ENCODE results near the gene NPFF. TPM values are rescaled to one million over a fixed set of nuclear protein-coding genes. Genes with fewer than 3 reads are reported as not detected.

Gene NPFF
- total and polyA plus RNA-seq, 2 of the 13 experiments (the other 11 are each of a cell fraction or from before 2014, with no cell fraction given): not detected

- no peak for TF ChIP-seq ZNF839 (CRISPR knock-in tag; IDR thresholded peaks at IDR 0.05; ENCODE audit: borderline replicate concordance)
- TF ChIP-seq HNF1B (CRISPR knock-in tag; IDR thresholded peaks at IDR 0.05): no peak
- no peak for TF ChIP-seq NR2F1 (CRISPR knock-in tag; IDR thresholded peaks at IDR 0.05)
These were observed 44.6 kb upstream of the NPFF start (continued) for GRCh38 chr12:53551889-53552291.

GRCh38 chr12:53550595-53550994 is 43.3 kb upstream of the NPFF start:
- Histone ChIP-seq H3K4me1 (ENCODE audit: insufficient read depth, low read length) (peaks cover 2% of the 10 kb centered on the region; the same call in 1 of the 2 replicates), H3K9me3 (ENCODE audit: low read length) (no peaks in the 10 kb centered on the region), H3K79me2 (ENCODE audit: insufficient read depth, low read length) (no peaks in the 10 kb centered on the region), H3K27me3 (ENCODE audit: control insufficient read depth in 1 of 2, insufficient read depth in 2 of 2, low read length in 2 of 2) (no peaks in the 10 kb centered on the region), H3K27ac (ENCODE audit: extremely low read length, insufficient read depth, low read length) (no peak overlapping the region), H3K4me2 (ENCODE audit: low read depth, low read length) (no peak overlapping the region), H4K20me1 (ENCODE audit: insufficient read depth, low read length) (no peaks in the 10 kb centered on the region), H3K9ac (ENCODE audit: insufficient read depth, low read depth, low read length) (no peak overlapping the region), H2AFZ (ENCODE audit: low read length) (no peak overlapping the region), H3K36me3 (replicated peaks in 1 of 2; ENCODE audit: control insufficient read depth in 1 of 2, insufficient read depth in 2 of 2, low read length in 2 of 2) (peaks cover 10 to 33% of the 10 kb centered on the region in 2 experiments), H3K4me3 (replicated peaks in 1 of 3; ENCODE audit: insufficient read depth in 1 of 3, low read depth in 2 of 3, low read length in 3 of 3) (no peak overlapping the region)
- in situ Hi-C loops (cut with HindIII; ENCODE audit: extremely low pct_ligation_motif_present, low pct_unique_long_range_greater_than_20kb) (no loop called here), intact Hi-C loops (cut with micrococcal nuclease; ENCODE audit: unreplicated experiment) (no loop called here)
- FAIRE-seq: no peak
- POLR2A ChIA-PET: interaction anchor here (1.6 kb wide), 1 partner anchor 108 kb away, joined by 3 read pairs; no protein-coding TSS in a partner anchor
- BruUV-seq (replicated peaks): no TSS peak
- CTCF ChIA-PET (ENCODE audit: low intra/inter-chr PET ratio, low total read pairs): no interaction called here
- no peak for DNase-seq (ENCODE audit: low spot score)
- ATAC-seq: no peak
- 100% methylated on average over 1 of the region's 1 CpG for WGBS (ENCODE audit: low lambda C conversion rate)
- TF ChIP-seq, protein P1, sequence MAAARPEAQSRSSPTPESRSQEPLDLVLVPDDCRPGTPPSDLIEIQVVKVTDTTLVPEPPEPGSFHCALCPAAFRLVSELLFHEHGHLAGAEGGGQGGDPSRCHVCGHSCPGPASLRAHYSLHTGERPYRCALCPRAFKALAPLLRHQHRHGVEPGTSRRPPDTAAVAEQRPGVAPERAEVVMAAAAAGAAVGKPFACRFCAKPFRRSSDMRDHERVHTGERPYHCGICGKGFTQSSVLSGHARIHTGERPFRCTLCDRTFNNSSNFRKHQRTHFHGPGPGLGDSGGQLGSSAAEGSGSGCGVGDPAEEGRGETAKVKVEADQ (CRISPR knock-in tag; IDR thresholded peaks at IDR 0.05; ENCODE audit: borderline replicate concordance): no peak
- TF ChIP-seq ZNF282 (IDR thresholded peaks at IDR 0.05; ENCODE audit: partially characterized antibody) (no peak), CHD4 (IDR thresholded peaks at IDR 0.05; ENCODE audit: borderline replicate concordance, low read length) (no peak), DRAP1 (CRISPR knock-in tag; IDR thresholded peaks at IDR 0.05) (no peak), SP2 (CRISPR knock-in tag; IDR thresholded peaks at IDR 0.05) (no peak), MATR3 (CRISPR knock-in tag; IDR thresholded peaks at IDR 0.05) (no peak), BCL3 (CRISPR knock-in tag; IDR thresholded peaks at IDR 0.05) (no peak), TBX2 (CRISPR knock-in tag; IDR thresholded peaks at IDR 0.05; ENCODE audit: borderline replicate concordance) (no peak), ZNF883 (CRISPR knock-in tag; IDR thresholded peaks at IDR 0.05; ENCODE audit: not compliant biosample characterization) (no peak), SAFB2 (CRISPR knock-in tag; IDR thresholded peaks at IDR 0.05; ENCODE audit: borderline replicate concordance, low read depth) (no peak)
- TF ChIP-seq, protein P2, sequence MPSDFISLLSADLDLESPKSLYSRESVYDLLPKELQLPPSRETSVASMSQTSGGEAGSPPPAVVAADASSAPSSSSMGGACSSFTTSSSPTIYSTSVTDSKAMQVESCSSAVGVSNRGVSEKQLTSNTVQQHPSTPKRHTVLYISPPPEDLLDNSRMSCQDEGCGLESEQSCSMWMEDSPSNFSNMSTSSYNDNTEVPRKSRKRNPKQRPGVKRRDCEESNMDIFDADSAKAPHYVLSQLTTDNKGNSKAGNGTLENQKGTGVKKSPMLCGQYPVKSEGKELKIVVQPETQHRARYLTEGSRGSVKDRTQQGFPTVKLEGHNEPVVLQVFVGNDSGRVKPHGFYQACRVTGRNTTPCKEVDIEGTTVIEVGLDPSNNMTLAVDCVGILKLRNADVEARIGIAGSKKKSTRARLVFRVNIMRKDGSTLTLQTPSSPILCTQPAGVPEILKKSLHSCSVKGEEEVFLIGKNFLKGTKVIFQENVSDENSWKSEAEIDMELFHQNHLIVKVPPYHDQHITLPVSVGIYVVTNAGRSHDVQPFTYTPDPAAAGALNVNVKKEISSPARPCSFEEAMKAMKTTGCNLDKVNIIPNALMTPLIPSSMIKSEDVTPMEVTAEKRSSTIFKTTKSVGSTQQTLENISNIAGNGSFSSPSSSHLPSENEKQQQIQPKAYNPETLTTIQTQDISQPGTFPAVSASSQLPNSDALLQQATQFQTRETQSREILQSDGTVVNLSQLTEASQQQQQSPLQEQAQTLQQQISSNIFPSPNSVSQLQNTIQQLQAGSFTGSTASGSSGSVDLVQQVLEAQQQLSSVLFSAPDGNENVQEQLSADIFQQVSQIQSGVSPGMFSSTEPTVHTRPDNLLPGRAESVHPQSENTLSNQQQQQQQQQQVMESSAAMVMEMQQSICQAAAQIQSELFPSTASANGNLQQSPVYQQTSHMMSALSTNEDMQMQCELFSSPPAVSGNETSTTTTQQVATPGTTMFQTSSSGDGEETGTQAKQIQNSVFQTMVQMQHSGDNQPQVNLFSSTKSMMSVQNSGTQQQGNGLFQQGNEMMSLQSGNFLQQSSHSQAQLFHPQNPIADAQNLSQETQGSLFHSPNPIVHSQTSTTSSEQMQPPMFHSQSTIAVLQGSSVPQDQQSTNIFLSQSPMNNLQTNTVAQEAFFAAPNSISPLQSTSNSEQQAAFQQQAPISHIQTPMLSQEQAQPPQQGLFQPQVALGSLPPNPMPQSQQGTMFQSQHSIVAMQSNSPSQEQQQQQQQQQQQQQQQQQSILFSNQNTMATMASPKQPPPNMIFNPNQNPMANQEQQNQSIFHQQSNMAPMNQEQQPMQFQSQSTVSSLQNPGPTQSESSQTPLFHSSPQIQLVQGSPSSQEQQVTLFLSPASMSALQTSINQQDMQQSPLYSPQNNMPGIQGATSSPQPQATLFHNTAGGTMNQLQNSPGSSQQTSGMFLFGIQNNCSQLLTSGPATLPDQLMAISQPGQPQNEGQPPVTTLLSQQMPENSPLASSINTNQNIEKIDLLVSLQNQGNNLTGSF (CRISPR knock-in tag; IDR thresholded peaks at IDR 0.05): no peak
